HL-60 (cell line): ENCODE data around the gene PTBP1.

ENCODE experiments used
- DNase-seq, 2 experiments: peaks; one replicate each; pipeline ENCODE4 v3.0.0-alpha.2; 2010 to 2020; ENCODE audit warnings: low read depth in 1 of 2, low spot score in 1 of 2
- H3K27ac ChIP-seq: fragments of 250-450 bp; sonication (Bioruptor Pico); replicated peaks from 2 replicates; pipeline ENCODE4 v1.5.1; 2020; ENCODE audit warnings: mild to moderate bottlenecking, moderate library complexity
- H3K27me3 ChIP-seq: fragments of 250-450 bp; sonication (Bioruptor Pico); 2 replicates; pipeline ENCODE4 v1.5.1; 2021; ENCODE audit warnings: mild to moderate bottlenecking, moderate library complexity; ENCODE audit not compliant: insufficient read depth, poor library complexity, severe bottlenecking
- H3K4me3 ChIP-seq: replicated peaks from 2 replicates; pipeline ENCODE4 v1.5.1; 2011; ENCODE audit warnings: mild to moderate bottlenecking, control low read depth, low read length; ENCODE audit not compliant: insufficient read depth
- CTCF ChIP-seq: IDR thresholded peaks from one replicate; pipeline ENCODE4 v1.5.1; 2011; ENCODE audit warnings: low read length, control low read depth, inconsistent platforms; ENCODE audit not compliant: insufficient read depth
- GABPA ChIP-seq: IDR thresholded peaks from 2 replicates; pipeline ENCODE4 v1.6.1; 2012; ENCODE audit warnings: low read depth
- POLR2AphosphoS5 ChIP-seq: IDR thresholded peaks from 2 replicates; pipeline ENCODE4 v1.6.1; 2012; ENCODE audit warnings: low read depth
- SPI1 ChIP-seq: IDR thresholded peaks from 2 replicates; pipeline ENCODE4 v1.6.1; 2012; ENCODE audit warnings: low read depth, mild to moderate bottlenecking, borderline replicate concordance
- TF ChIP-seq, protein P1 (sequence below): IDR thresholded peaks from 2 replicates; pipeline ENCODE4 v1.6.1; 2012; ENCODE audit warnings: low read depth; ENCODE audit not compliant: insufficient replicate concordance

Gene PTBP1

DNA sequence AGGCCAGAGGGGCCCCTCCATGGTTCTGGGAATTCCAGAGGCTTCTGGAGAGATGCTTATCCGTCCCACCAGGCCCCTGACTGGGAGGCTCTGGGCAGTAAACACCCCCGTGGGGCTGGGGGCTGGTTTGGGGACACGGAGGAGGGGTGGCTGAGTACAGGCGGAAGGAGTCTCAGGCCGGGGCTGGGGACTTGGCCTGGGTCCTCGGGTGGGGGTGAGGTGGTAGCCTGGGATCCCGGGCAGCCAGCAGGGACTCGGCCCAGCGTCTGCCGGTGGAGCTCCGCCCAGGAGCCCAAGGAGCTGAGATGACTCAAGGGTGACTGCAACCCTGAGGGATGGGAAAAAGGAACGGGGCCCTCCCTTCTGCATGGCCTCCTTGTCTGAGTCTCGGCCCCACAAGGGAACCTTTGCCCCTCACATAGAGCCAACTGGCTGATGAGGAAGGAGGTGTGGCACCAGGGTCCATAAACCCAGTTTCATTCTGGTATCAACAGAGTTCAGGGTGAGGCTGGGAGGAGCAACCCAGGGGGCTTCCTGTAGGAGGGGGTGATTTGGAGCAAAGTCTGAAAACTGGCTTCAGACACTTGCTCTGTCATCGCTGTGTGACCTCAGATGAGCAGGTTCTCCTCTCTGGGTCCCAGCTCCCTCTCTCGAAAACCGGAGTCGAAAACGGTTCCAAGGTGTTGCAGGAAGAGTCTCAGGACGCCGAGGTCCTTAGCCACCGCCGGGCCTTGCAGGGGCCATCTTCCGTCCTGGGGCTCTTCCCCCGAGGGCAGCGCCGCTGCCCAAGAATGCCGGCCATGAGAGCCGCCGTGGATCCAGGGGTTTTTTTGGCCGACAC, 45.5 kb upstream of the PTBP1 start:
- no peak for DNase-seq
- Histone ChIP-seq H3K4me3 (no peak overlapping the region), H3K27ac (no peak overlapping the region), H3K27me3 (no peaks in the 10 kb centered on the region)
- TF ChIP-seq, protein P1, sequence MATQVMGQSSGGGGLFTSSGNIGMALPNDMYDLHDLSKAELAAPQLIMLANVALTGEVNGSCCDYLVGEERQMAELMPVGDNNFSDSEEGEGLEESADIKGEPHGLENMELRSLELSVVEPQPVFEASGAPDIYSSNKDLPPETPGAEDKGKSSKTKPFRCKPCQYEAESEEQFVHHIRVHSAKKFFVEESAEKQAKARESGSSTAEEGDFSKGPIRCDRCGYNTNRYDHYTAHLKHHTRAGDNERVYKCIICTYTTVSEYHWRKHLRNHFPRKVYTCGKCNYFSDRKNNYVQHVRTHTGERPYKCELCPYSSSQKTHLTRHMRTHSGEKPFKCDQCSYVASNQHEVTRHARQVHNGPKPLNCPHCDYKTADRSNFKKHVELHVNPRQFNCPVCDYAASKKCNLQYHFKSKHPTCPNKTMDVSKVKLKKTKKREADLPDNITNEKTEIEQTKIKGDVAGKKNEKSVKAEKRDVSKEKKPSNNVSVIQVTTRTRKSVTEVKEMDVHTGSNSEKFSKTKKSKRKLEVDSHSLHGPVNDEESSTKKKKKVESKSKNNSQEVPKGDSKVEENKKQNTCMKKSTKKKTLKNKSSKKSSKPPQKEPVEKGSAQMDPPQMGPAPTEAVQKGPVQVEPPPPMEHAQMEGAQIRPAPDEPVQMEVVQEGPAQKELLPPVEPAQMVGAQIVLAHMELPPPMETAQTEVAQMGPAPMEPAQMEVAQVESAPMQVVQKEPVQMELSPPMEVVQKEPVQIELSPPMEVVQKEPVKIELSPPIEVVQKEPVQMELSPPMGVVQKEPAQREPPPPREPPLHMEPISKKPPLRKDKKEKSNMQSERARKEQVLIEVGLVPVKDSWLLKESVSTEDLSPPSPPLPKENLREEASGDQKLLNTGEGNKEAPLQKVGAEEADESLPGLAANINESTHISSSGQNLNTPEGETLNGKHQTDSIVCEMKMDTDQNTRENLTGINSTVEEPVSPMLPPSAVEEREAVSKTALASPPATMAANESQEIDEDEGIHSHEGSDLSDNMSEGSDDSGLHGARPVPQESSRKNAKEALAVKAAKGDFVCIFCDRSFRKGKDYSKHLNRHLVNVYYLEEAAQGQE = no peak
- TF ChIP-seq SPI1 (no peak), GABPA (no peak), POLR2AphosphoS5 (no peak), CTCF (no peak)

GRCh38 chr19:752652-753517, 44.4 kb upstream of the PTBP1 start:
- H3K27me3 ChIP-seq = no peaks in the 10 kb centered on the region
- TF ChIP-seq SPI1 (no peak), CTCF (no peak), GABPA (no peak), POLR2AphosphoS5 (no peak)
- TF ChIP-seq, protein P1 = no peak
- H3K4me3 ChIP-seq = no peak overlapping the region
- H3K27ac ChIP-seq = no peak overlapping the region
- DNase-seq = peak; percentile 31 to 32

- Histone ChIP-seq H3K27ac (no peak overlapping the region), H3K27me3 (no peaks in the 10 kb centered on the region), H3K4me3 (no peak overlapping the region)
- DNase-seq = no peak
- TF ChIP-seq CTCF (no peak), SPI1 (no peak), GABPA (no peak), POLR2AphosphoS5 (no peak)
- TF ChIP-seq, protein P1 = no peak
Measured at GRCh38 chr19:754530-754929, 42.7 kb upstream of the PTBP1 start.
